ENCODE measurements around the gene MAMSTR. TPM values are rescaled to one million over a fixed set of nuclear protein-coding genes. Genes with fewer than 3 reads are reported as not detected.

MAMSTR gene
- total and polyA plus RNA-seq, 11 donors: 0.65 to 5.5 (median 2.0) TPM

DNA sequence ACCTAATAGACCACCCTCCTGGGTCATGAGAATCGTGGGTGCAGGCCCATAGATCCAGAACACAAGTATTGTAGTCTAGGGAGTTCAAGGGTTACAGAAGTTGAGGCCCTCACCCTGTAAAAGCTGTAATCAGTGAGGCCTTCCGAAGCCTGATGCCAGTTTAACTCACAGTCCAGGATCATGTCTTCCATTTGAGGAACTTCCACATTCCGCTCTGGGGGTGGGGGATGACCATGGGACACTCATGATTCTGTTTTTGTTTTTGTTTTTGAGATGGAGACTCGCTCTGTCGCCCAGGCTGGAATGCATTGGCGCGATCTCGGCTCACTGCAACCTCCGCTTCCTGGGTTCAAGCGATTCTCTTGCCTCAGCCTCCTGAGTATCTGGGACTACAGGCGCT lies 22.6 kb upstream of the MAMSTR start:
- TF ChIP-seq POLR2A (IDR thresholded peaks at IDR 0.05) (no peak), CTCF (IDR thresholded peaks at IDR 0.05) (no peak)
- ATAC-seq: no peak
- H3K27me3 ChIP-seq: peaks cover 0 to 19% (median 0%) of the 10 kb centered on the region in 9 donors
- H3K4me3 ChIP-seq: no peak overlapping the region
- no peaks in the 10 kb centered on the region for H3K9me3 ChIP-seq
- H3K27ac ChIP-seq: peak overlapping the region; percentile 82 to 99 (median 90)
- 89 to 96% (median 91%) methylated on average over 11 of the region's 11 CpGs for WGBS, 4 donors
- H3K36me3 ChIP-seq: peaks cover 0 to under 1% (median 0%) of the 10 kb centered on the region in 9 donors
- DNase-seq: peak in 1 of 5 donors; percentile 12
- intact Hi-C loops (cut with DNase I): no loop called here
- H3K4me1 ChIP-seq: peaks cover 0 to 41% (median 17%) of the 10 kb centered on the region in 12 donors

DNA sequence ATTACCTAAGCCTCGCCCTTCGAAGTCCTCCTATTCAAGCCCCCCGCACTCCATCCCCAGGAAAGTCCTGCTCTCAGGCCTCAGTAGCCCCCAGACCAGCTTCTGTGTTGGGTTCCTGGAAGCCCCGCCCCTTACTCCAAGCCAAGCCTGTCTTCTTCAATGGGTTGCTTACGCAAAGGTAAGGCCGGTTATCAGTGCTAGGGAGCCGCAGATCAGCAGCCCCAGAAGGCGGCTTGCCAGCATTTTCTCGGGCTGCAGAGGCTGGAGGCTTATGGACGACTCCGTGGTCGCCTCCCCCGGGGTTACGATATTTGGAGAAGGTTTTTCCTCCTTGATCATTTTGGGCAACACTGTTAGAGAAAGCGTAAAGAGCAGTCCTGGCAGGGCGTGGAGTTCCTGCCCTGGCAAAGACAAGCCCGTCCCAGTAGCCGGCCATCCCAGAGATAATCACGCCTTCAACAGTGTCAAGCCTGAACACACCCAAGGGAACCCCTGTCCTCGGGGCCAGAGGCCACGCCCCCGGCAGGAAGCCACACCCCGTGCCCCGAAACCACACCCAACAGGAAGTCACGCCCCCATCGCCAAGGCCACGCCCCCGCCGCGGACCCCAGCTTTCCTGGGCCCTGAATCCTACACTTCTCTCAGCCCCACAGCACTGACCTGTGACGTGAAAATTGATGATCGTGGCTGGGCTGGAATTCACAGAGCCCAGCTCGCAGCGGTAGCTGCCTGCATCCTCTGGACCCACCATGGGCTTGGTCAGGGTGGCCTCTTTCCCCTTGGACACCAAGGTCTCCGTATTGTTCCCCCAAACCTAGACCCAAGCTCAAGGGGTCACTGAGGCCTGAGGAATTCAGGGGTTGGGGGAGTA lies 21.8 kb upstream of the MAMSTR start:
- peak; percentile 65 to 87 (median 71) for DNase-seq
- Histone ChIP-seq H3K36me3 (peaks cover 0 to 6% (median 0%) of the 10 kb centered on the region in 9 donors), H3K9me3 (no peaks in the 10 kb centered on the region), H3K4me3 (peak overlapping the region in 10 of 12 donors; percentile 60 to 95 (median 74)), H3K4me1 (peaks cover 0 to 36% (median 16%) of the 10 kb centered on the region in 12 donors), H3K27ac (peak overlapping the region; percentile 82 to 99 (median 90)), H3K27me3 (peaks cover 0 to 19% (median 0%) of the 10 kb centered on the region in 9 donors)
- ATAC-seq: peak; percentile 16 to 71 (median 32)
- WGBS, 4 donors: 27 to 42% (median 32%) methylated on average over 27 to 35 of the region's 35 CpGs
- TF ChIP-seq POLR2A (IDR thresholded peaks at IDR 0.05) (peak in 1 of 2 donors; percentile 60), CTCF (IDR thresholded peaks at IDR 0.05) (no peak)
- intact Hi-C loops (cut with DNase I): no loop called here

DNA sequence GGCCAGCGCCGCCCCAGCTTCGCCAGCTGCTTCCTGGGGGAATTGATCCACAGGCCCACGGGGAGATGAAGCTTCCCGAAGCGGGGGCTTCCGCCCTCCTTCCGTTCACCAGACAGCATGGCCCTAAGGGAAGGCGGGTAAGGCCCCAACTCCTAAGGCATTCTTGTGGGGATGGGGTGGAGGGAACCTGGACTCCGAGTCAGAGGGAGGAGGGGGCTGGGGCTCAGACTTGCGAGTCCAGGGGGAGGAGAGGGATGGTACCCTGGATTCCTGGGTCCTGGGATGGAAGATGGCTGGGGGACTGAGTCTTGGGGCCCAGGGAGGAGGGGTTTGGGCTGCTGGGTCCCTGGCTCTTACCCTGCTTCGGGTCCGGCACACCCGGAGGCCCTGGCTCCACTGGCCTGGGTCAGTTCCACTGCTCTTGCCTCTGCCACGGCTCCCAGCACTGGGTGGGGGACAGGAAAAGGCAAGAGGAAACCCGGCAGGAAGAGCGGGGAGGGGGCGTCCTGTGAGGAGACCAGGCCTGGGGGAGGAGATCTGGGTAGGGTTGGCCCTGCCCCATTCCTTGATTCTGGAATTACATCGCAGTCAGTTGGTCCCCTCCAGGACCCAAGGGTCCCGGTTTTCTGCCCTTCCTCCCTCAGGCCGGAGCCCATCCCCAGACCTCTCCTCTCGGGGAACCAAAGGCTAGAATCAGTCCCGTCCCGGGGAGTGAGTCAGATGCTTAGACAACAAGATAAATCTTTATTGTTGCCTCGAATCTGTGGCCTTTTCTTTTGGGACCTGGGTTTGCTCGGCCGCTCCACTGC lies 20.8 kb upstream of the MAMSTR start, which contains the start of gene RASIP1:
Gene RASIP1, minus strand, starts transcription at position 447 of the 809 bp plus-strand sequence. Its CDS starts 328 bp downstream, at position 119.
- Histone ChIP-seq H3K4me3 (peak within 1 kb of the TSS; percentile 30 to 95 (median 70)), H3K27ac (peak within 1 kb of the TSS; percentile 82 to 99 (median 90))

More for the DNA sequence above, 20.8 kb upstream of the MAMSTR start, which contains the start of gene RASIP1:
- no peaks in the 10 kb centered on the region for H3K9me3 ChIP-seq
- intact Hi-C loops (cut with DNase I): no loop called here
- 48 to 61% (median 50%) methylated on average over 26 to 27 of the region's 27 CpGs for WGBS, 4 donors
- H3K4me1 ChIP-seq: peaks cover 0 to 34% (median 15%) of the 10 kb centered on the region in 12 donors
- H3K36me3 ChIP-seq: peaks cover 0 to 6% (median 0%) of the 10 kb centered on the region in 9 donors
- ATAC-seq (peak; percentile 25 to 83 (median 64)), DNase-seq (peak; percentile 81 to 86 (median 84))
- TF ChIP-seq CTCF (IDR thresholded peaks at IDR 0.05) (no peak), POLR2A (IDR thresholded peaks at IDR 0.05) (peak in 1 of 2 donors; percentile 83)
- peaks cover 0 to 11% (median 0%) of the 10 kb centered on the region in 9 donors for H3K27me3 ChIP-seq

Measured in heart left ventricle (tissue), 16 donors.